Heart left ventricle (tissue), 13 donors: Measurements from ENCODE around the gene CDH10.

Experiments used
- POLR2A ChIP-seq, 2 donors: fragments of 450-650 bp; IDR thresholded peaks; one replicate each; pipeline ENCODE4 v1.6.1; 2017; ENCODE audit warnings: antibody characterized with exemption in 2 of 2, mild to moderate bottlenecking in 2 of 2, moderate library complexity in 2 of 2
- TF ChIP-seq, protein P1 (sequence below), 12 donors: fragments of 200-600 bp; sonication (generic) in 4 of 12; IDR thresholded peaks; one replicate each; pipeline versions ENCODE4 v1.5.0 to v1.8.0; 2018 to 2022; ENCODE audit warnings: antibody characterized with exemption in 12 of 12, mild to moderate bottlenecking in 5 of 12
- donor health status: ischemic (EF 13 %, LVEDD 7.1; RV severe dilation, severe dysfunction).
- donor health status: DM: no; HTN: yes; CAD: no.
- donor health status: DM: no; HTN: no; CAD: no.
- donor health status: ischemic (EF 25% LVEDD 6.9; RV normal size, moderate dysfunction).
- donor health status: ischemic (EF 25% LVEDD 5.7; RV mildly dilated, moderate dysfunction).
- donor health status: ischemic (EF 35%, LVEDD 5.7; RV mildly dilated, moderate dysfunction).
- donor health status: nonischemic (EF 11% LVEDD 7.7; RV severe dilation, severe dysfunction).
- donor health status: DM: yes; HTN: yes; CAD: no.
- donor health status: PGD.
- donor health status: ischemic (EF 29% LVEDD 5.4; RV normal size, mild dysfunction).
- donor health status: nonischemic (EF 23%, LVEDD 6.1; RV moderate dilation, normal function).

DNA sequence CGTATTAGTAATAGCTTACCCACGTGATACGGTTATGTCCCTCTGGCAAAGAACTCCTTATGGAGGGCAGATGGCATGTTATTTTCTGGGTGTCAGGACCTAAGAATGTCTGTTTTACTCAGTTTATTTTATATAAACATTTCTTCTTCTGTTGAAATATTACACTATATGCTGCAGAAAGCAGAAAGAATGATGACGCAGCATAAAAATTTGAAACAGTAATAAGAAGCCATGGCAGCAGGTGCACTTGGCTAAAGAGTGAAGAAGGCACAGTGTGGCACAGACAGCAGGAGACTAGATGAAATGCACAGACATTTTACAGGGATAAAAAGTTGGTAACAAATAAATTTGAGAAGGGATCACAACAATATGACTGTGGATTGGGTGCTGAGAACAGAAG, 46.3 kb upstream of the CDH10 start:
- TF ChIP-seq, protein P1, sequence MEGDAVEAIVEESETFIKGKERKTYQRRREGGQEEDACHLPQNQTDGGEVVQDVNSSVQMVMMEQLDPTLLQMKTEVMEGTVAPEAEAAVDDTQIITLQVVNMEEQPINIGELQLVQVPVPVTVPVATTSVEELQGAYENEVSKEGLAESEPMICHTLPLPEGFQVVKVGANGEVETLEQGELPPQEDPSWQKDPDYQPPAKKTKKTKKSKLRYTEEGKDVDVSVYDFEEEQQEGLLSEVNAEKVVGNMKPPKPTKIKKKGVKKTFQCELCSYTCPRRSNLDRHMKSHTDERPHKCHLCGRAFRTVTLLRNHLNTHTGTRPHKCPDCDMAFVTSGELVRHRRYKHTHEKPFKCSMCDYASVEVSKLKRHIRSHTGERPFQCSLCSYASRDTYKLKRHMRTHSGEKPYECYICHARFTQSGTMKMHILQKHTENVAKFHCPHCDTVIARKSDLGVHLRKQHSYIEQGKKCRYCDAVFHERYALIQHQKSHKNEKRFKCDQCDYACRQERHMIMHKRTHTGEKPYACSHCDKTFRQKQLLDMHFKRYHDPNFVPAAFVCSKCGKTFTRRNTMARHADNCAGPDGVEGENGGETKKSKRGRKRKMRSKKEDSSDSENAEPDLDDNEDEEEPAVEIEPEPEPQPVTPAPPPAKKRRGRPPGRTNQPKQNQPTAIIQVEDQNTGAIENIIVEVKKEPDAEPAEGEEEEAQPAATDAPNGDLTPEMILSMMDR (IDR thresholded peaks at IDR 0.05), result no peak
- no peak for TF ChIP-seq POLR2A (IDR thresholded peaks at IDR 0.05)
